GM21717 (cell line): ENCODE measurements around the gene RASAL3.
A peak's percentile ranks its signal among the peaks of the same experiment; 100 is the strongest.
"Not testable (repeated sequence)": the region's sequence is repeated elsewhere in the genome, so short reads cannot be mapped to it uniquely, and the experiment has no call there.

Experiments used
- ATAC-seq: cut with Tn5 transposase; IDR thresholded peaks from one replicate; pipeline ENCODE4 v1.9.1; 2021; ENCODE audit warnings: mild to moderate bottlenecking, moderate library complexity; ENCODE audit not compliant: unreplicated experiment

Gene RASAL3

DNA sequence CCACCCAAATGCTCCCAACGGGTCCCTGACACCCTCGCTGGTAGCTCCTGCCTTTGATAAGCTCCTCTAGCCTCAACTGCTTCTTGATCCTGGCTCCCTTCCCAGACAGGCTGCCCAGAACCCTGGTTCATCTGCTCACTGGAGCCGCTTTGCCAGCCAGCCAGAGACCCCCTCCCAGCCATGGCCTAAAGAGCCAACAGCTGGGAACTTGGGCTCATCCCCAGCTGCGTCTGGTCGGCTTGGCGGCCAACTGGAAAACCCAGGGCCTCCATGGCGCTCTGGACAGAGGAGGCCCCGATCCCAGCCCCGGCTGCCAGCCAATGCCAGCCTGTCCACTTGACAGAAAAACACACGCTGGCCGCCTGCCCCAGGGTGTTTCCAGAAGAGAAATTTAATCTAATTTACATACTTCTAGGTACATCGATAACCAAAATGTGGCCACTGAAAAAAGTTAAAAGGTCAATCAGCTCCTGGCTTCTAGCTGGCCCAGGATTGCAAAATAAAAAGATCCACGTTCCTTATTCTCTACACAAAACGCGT lies 42.6 kb downstream of the RASAL3 start:
- ATAC-seq: no peak

- ATAC-seq: no peak
Observed at GRCh38 chr19:15421136-15421695, 43.1 kb downstream of the RASAL3 start.

- no peak for ATAC-seq
Observed at GRCh38 chr19:15419413-15420025, 44.8 kb downstream of the RASAL3 start.

- ATAC-seq: peak; percentile 91
Observed at GRCh38 chr19:15418579-15419412, 45.5 kb downstream of the RASAL3 start, which contains the start of gene AKAP8L. TSS of gene AKAP8L (minus strand) at chr19:15418988. CDS start at chr19:15418923, 65 bp downstream.

GRCh38 chr19:15418231-15418578 lies 46.1 kb downstream of the RASAL3 start:
- no peak for ATAC-seq

GRCh38 chr19:15417699-15418098 lies 46.6 kb downstream of the RASAL3 start:
- no peak for ATAC-seq

GRCh38 chr19:15412832-15413231 lies 51.5 kb downstream of the RASAL3 start:
- ATAC-seq: no peak

- not testable (repeated sequence) for ATAC-seq
Observed at GRCh38 chr19:15411351-15411750, 53.0 kb downstream of the RASAL3 start.

DNA sequence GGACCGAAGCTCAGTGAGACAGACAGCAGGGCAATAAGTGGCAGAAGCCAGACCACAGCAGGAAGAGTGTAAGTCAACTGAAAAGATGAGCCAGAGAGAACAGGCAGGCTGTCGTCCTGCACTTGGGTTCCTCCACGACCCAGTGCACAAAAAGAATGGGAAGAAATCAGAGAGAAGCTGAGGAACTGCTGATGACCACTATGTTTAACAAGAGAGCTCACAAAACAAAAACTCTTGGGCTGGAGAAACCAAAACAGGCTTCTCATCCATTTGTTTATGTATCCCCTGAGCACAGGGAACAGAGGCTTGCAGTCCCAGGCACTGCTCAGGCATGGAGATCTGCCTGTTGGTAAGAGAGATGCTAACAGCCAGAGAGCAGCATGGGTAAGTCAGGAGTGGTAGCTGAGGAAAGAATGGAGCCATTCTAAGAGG lies 59.5 kb downstream of the RASAL3 start:
- no peak for ATAC-seq

- ATAC-seq: no peak
Observed at GRCh38 chr19:15404097-15404779, 60.1 kb downstream of the RASAL3 start.

DNA sequence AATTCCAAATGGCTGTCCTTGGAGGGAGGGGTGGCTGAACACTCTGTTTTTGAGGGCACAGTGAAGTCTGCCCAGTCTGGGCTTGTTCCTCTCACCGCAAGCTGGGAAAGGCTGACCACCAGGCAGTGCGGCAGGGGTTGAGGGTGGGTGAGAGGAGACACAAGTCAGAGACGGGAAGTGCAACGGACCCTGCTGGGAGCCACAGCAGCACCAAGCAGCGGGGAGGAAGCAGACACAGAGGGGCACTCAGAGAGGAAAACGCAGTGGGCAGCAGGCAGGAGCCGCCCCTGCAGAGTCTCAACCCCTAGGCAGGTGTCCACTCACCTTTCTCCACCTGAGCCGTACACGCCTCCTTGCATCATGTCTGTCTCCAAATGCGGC lies 61.2 kb downstream of the RASAL3 start:
- no peak for ATAC-seq

GRCh38 chr19:15402411-15403150 lies 61.8 kb downstream of the RASAL3 start:
- no peak for ATAC-seq
